ENCODE results near the gene GUCY1A1.
A peak's percentile ranks its signal among the peaks of the same experiment; 100 is the strongest.

Gene GUCY1A1

GRCh38 chr4:155751569-155751968, 84.9 kb downstream of the GUCY1A1 start:
- H3K9ac ChIP-seq (ENCODE audit: low read depth, low read length), result no peak overlapping the region
- no peaks in the 10 kb centered on the region for H3K4me1 ChIP-seq (ENCODE audit: insufficient read depth, low read length)
- no peak overlapping the region for H3K27ac ChIP-seq (ENCODE audit: low read length)
- H3K36me3 ChIP-seq (ENCODE audit: insufficient read depth, low read depth, low read length), result no peaks in the 10 kb centered on the region
- no peaks in the 10 kb centered on the region for H3K9me3 ChIP-seq (ENCODE audit: insufficient read depth, low read depth, low read length)
- H3K4me3 ChIP-seq (ENCODE audit: low read length), result no peak overlapping the region
- no peaks in the 10 kb centered on the region for H3K27me3 ChIP-seq (ENCODE audit: insufficient read depth, low read length)

GRCh38 chr4:155757745-155758265, 91.2 kb downstream of the GUCY1A1 start:
- peaks cover 32% of the 10 kb centered on the region for H3K27me3 ChIP-seq (ENCODE audit: insufficient read depth, low read length)
- no peak overlapping the region for H3K9ac ChIP-seq (ENCODE audit: low read depth, low read length)
- no peak overlapping the region for H3K4me3 ChIP-seq (ENCODE audit: low read length)
- no peaks in the 10 kb centered on the region for H3K9me3 ChIP-seq (ENCODE audit: insufficient read depth, low read depth, low read length)
- peaks cover 2% of the 10 kb centered on the region; the same call in 1 of the 2 replicates for H3K4me1 ChIP-seq (ENCODE audit: insufficient read depth, low read length)
- H3K27ac ChIP-seq (ENCODE audit: low read length), result no peak overlapping the region
- H3K36me3 ChIP-seq (ENCODE audit: insufficient read depth, low read depth, low read length), result no peaks in the 10 kb centered on the region

GRCh38 chr4:155758481-155759371, 92.1 kb downstream of the GUCY1A1 start, which contains the start of gene GUCY1B1:
GUCY1B1 (plus strand) TSS chr4:155759021; CDS start chr4:155759141, 120 bp downstream.
- no peak within 1 kb of the TSS for H3K27ac ChIP-seq (ENCODE audit: low read length)

GRCh38 chr4:155759372-155760252, 93.0 kb downstream of the GUCY1A1 start:
- Histone ChIP-seq H3K9me3 (ENCODE audit: insufficient read depth, low read depth, low read length) (no peaks in the 10 kb centered on the region), H3K36me3 (ENCODE audit: insufficient read depth, low read depth, low read length) (no peaks in the 10 kb centered on the region), H3K9ac (ENCODE audit: low read depth, low read length) (no peak overlapping the region; the same call in 1 of the 2 replicates), H3K4me3 (ENCODE audit: low read length) (peak overlapping the region; percentile 72), H3K27ac (ENCODE audit: low read length) (no peak overlapping the region), H3K27me3 (ENCODE audit: insufficient read depth, low read length) (peaks cover 32% of the 10 kb centered on the region), H3K4me1 (ENCODE audit: insufficient read depth, low read length) (peaks cover 2% of the 10 kb centered on the region; the same call in 1 of the 2 replicates)

More at GRCh38 chr4:155758481-155759371, 92.1 kb downstream of the GUCY1A1 start, which contains the start of gene GUCY1B1:
- Histone ChIP-seq H3K27me3 (ENCODE audit: insufficient read depth, low read length) (peaks cover 32% of the 10 kb centered on the region), H3K9me3 (ENCODE audit: insufficient read depth, low read depth, low read length) (no peaks in the 10 kb centered on the region), H3K4me3 (ENCODE audit: low read length) (peak within 1 kb of the TSS; percentile 72), H3K36me3 (ENCODE audit: insufficient read depth, low read depth, low read length) (no peaks in the 10 kb centered on the region), H3K4me1 (ENCODE audit: insufficient read depth, low read length) (peaks cover 2% of the 10 kb centered on the region; the same call in 1 of the 2 replicates), H3K9ac (ENCODE audit: low read depth, low read length) (no peak within 1 kb of the TSS; the same call in 1 of the 2 replicates)

GRCh38 chr4:155761047-155761446, 94.4 kb downstream of the GUCY1A1 start:
- Histone ChIP-seq H3K36me3 (ENCODE audit: insufficient read depth, low read depth, low read length) (no peaks in the 10 kb centered on the region), H3K4me3 (ENCODE audit: low read length) (no peak overlapping the region), H3K9ac (ENCODE audit: low read depth, low read length) (no peak overlapping the region), H3K27me3 (ENCODE audit: insufficient read depth, low read length) (peaks cover 32% of the 10 kb centered on the region), H3K27ac (ENCODE audit: low read length) (no peak overlapping the region), H3K9me3 (ENCODE audit: insufficient read depth, low read depth, low read length) (no peaks in the 10 kb centered on the region), H3K4me1 (ENCODE audit: insufficient read depth, low read length) (peaks cover 2% of the 10 kb centered on the region; the same call in 1 of the 2 replicates)

GRCh38 chr4:155761916-155762315, 95.3 kb downstream of the GUCY1A1 start:
- Histone ChIP-seq H3K4me1 (ENCODE audit: insufficient read depth, low read length) (peaks cover 2% of the 10 kb centered on the region; the same call in 1 of the 2 replicates), H3K9me3 (ENCODE audit: insufficient read depth, low read depth, low read length) (no peaks in the 10 kb centered on the region), H3K27ac (ENCODE audit: low read length) (no peak overlapping the region), H3K27me3 (ENCODE audit: insufficient read depth, low read length) (peaks cover 32% of the 10 kb centered on the region), H3K36me3 (ENCODE audit: insufficient read depth, low read depth, low read length) (no peaks in the 10 kb centered on the region), H3K4me3 (ENCODE audit: low read length) (no peak overlapping the region), H3K9ac (ENCODE audit: low read depth, low read length) (no peak overlapping the region)

GRCh38 chr4:155762334-155762733, 95.7 kb downstream of the GUCY1A1 start:
- H3K36me3 ChIP-seq (ENCODE audit: insufficient read depth, low read depth, low read length), result no peaks in the 10 kb centered on the region
- peaks cover 2% of the 10 kb centered on the region; the same call in 1 of the 2 replicates for H3K4me1 ChIP-seq (ENCODE audit: insufficient read depth, low read length)
- H3K9me3 ChIP-seq (ENCODE audit: insufficient read depth, low read depth, low read length), result no peaks in the 10 kb centered on the region
- no peak overlapping the region for H3K27ac ChIP-seq (ENCODE audit: low read length)
- no peak overlapping the region for H3K4me3 ChIP-seq (ENCODE audit: low read length)
- H3K27me3 ChIP-seq (ENCODE audit: insufficient read depth, low read length), result peaks cover 32% of the 10 kb centered on the region
- H3K9ac ChIP-seq (ENCODE audit: low read depth, low read length), result no peak overlapping the region

GRCh38 chr4:155763551-155763950, 96.9 kb downstream of the GUCY1A1 start:
- no peak overlapping the region for H3K27ac ChIP-seq (ENCODE audit: low read length)
- H3K4me1 ChIP-seq (ENCODE audit: insufficient read depth, low read length), result peaks cover 2% of the 10 kb centered on the region; the same call in 1 of the 2 replicates
- H3K27me3 ChIP-seq (ENCODE audit: insufficient read depth, low read length), result peaks cover 22% of the 10 kb centered on the region
- no peaks in the 10 kb centered on the region for H3K36me3 ChIP-seq (ENCODE audit: insufficient read depth, low read depth, low read length)
- H3K9me3 ChIP-seq (ENCODE audit: insufficient read depth, low read depth, low read length), result no peaks in the 10 kb centered on the region
- H3K4me3 ChIP-seq (ENCODE audit: low read length), result no peak overlapping the region
- H3K9ac ChIP-seq (ENCODE audit: low read depth, low read length), result no peak overlapping the region

- H3K9ac ChIP-seq (ENCODE audit: low read depth, low read length), result no peak overlapping the region
- no peaks in the 10 kb centered on the region for H3K9me3 ChIP-seq (ENCODE audit: insufficient read depth, low read depth, low read length)
- peaks cover 10% of the 10 kb centered on the region for H3K27me3 ChIP-seq (ENCODE audit: insufficient read depth, low read length)
- H3K4me1 ChIP-seq (ENCODE audit: insufficient read depth, low read length), result peaks cover 2% of the 10 kb centered on the region; the same call in 1 of the 2 replicates
- no peak overlapping the region for H3K4me3 ChIP-seq (ENCODE audit: low read length)
- no peak overlapping the region for H3K27ac ChIP-seq (ENCODE audit: low read length)
- no peaks in the 10 kb centered on the region for H3K36me3 ChIP-seq (ENCODE audit: insufficient read depth, low read depth, low read length)
These were observed 98.5 kb downstream of the GUCY1A1 start for GRCh38 chr4:155765149-155765548.

GRCh38 chr4:155766622-155767021, 100.0 kb downstream of the GUCY1A1 start:
- Histone ChIP-seq H3K9ac (ENCODE audit: low read depth, low read length) (no peak overlapping the region), H3K36me3 (ENCODE audit: insufficient read depth, low read depth, low read length) (no peaks in the 10 kb centered on the region), H3K27ac (ENCODE audit: low read length) (no peak overlapping the region), H3K4me1 (ENCODE audit: insufficient read depth, low read length) (peaks cover 2% of the 10 kb centered on the region; the same call in 1 of the 2 replicates), H3K4me3 (ENCODE audit: low read length) (no peak overlapping the region), H3K9me3 (ENCODE audit: insufficient read depth, low read depth, low read length) (no peaks in the 10 kb centered on the region), H3K27me3 (ENCODE audit: insufficient read depth, low read length) (no peaks in the 10 kb centered on the region; the same call in 1 of the 2 replicates)

GRCh38 chr4:155768370-155768769, 101.7 kb downstream of the GUCY1A1 start:
- H3K36me3 ChIP-seq (ENCODE audit: insufficient read depth, low read depth, low read length), result no peaks in the 10 kb centered on the region
- no peaks in the 10 kb centered on the region; the same call in 1 of the 2 replicates for H3K27me3 ChIP-seq (ENCODE audit: insufficient read depth, low read length)
- H3K9ac ChIP-seq (ENCODE audit: low read depth, low read length), result no peak overlapping the region
- H3K4me1 ChIP-seq (ENCODE audit: insufficient read depth, low read length), result no peaks in the 10 kb centered on the region
- H3K27ac ChIP-seq (ENCODE audit: low read length), result no peak overlapping the region
- H3K4me3 ChIP-seq (ENCODE audit: low read length), result no peak overlapping the region
- H3K9me3 ChIP-seq (ENCODE audit: insufficient read depth, low read depth, low read length), result no peaks in the 10 kb centered on the region
